PC-9 (cell line): ENCODE results near the gene ARSK. TPM values are rescaled to one million over a fixed set of nuclear protein-coding genes. Genes with fewer than 3 reads are reported as not detected.
A peak's percentile ranks its signal among the peaks of the same experiment; 100 is the strongest.

ENCODE experiments used
- Bru-seq: library from RNA; stranded (reverse); fragments of 400-500 nt; gene quantifications from one replicate; lab custom pipeline; 2021; lab: Mats Ljungman, UMichigan
- BruChase-seq, 2 experiments: library from RNA; stranded (reverse); fragments of 400-500 nt; gene quantifications; one replicate each; lab custom pipeline; 2021; lab: Mats Ljungman, UMichigan
- BruUV-seq: library from RNA; stranded (reverse); fragments of 400-500 nt; replicated peaks from 2 replicates; lab custom pipeline; 2021; lab: Mats Ljungman, UMichigan
- CTCF ChIA-PET: fragments of 300-600 bp; sonication (Branson Sonifier 250); formaldehyde crosslinking; loops from one replicate; lab custom pipeline; 2022; ENCODE audit warnings: antibody characterized with exemption; lab: Charles Lee
- POLR2A ChIA-PET: fragments of 300-600 bp; sonication (Branson Sonifier 250); formaldehyde crosslinking; loops from one replicate; lab custom pipeline; 2022; ENCODE audit warnings: antibody characterized with exemption; ENCODE audit not compliant: unreplicated experiment; lab: Charles Lee
- DNase-seq, 2 experiments: peaks; one replicate each; pipeline versions ENCODE4 v3.0.0 to v3.0.0-alpha.2; 2015 to 2022; ENCODE audit warnings: mixed read lengths in 1 of 2
- H2AFZ ChIP-seq: fragments of 200-600 bp; sonication (generic); 2 replicates; pipeline ENCODE4 v1.8.1; 2017; ENCODE audit warnings: antibody characterized with exemption
- H3F3A ChIP-seq: fragments of 200-600 bp; sonication (generic); 2 replicates; pipeline ENCODE4 v1.8.1; 2017; ENCODE audit warnings: antibody characterized with exemption, mild to moderate bottlenecking, low read depth; ENCODE audit not compliant: insufficient read depth
- H3K27ac ChIP-seq: fragments of 200-600 bp; sonication (generic); 2 replicates; pipeline ENCODE4 v1.6.1; 2016; ENCODE audit warnings: mixed run types
- H3K27me3 ChIP-seq: fragments of 200-600 bp; sonication (generic); 2 replicates; pipeline ENCODE4 v1.6.1; 2016; ENCODE audit warnings: low read depth, mixed run types; ENCODE audit not compliant: insufficient read depth
- H3K36me3 ChIP-seq: fragments of 200-600 bp; sonication (generic); 2 replicates; pipeline ENCODE4 v1.6.1; 2016; ENCODE audit warnings: low read depth, mixed run types
- H3K4me1 ChIP-seq: fragments of 200-600 bp; sonication (generic); replicated peaks from 2 replicates; pipeline ENCODE4 v1.6.1; 2016; ENCODE audit warnings: mixed run types; ENCODE audit not compliant: insufficient read depth
- H3K4me2 ChIP-seq: fragments of 200-600 bp; sonication (generic); 2 replicates; pipeline ENCODE4 v1.6.1; 2017; ENCODE audit warnings: mixed run types
- H3K4me3 ChIP-seq: fragments of 200-600 bp; sonication (generic); 2 replicates; pipeline ENCODE4 v1.6.1; 2016; ENCODE audit warnings: mixed run types
- H3K79me2 ChIP-seq: fragments of 200-600 bp; sonication (generic); 2 replicates; pipeline ENCODE4 v1.6.1; 2017; ENCODE audit warnings: low read depth, mixed run types
- H3K9me2 ChIP-seq: fragments of 200-600 bp; sonication (generic); 2 replicates; pipeline ENCODE4 v1.8.1; 2017; ENCODE audit warnings: mild to moderate bottlenecking; ENCODE audit not compliant: insufficient read depth
- H3K9me3 ChIP-seq: fragments of 200-600 bp; sonication (generic); 2 replicates; pipeline ENCODE4 v1.8.1; 2016; ENCODE audit warnings: low read depth; ENCODE audit not compliant: insufficient read depth
- H4K20me1 ChIP-seq: fragments of 200-600 bp; sonication (generic); 2 replicates; pipeline ENCODE4 v1.8.1; 2017; ENCODE audit not compliant: insufficient read depth
- EZH2 ChIP-seq: fragments of 200-600 bp; sonication (generic); IDR thresholded peaks from 2 replicates; pipeline ENCODE4 v1.8.0; 2017; ENCODE audit warnings: antibody characterized with exemption, low read depth
- intact Hi-C: fragments of 100-400 bp; cut with micrococcal nuclease; formaldehyde crosslinking; loops from one replicate; pipeline ENCODE4 v1.10.0; 2022; ENCODE audit not compliant: unreplicated experiment
- long read RNA-seq: library from polyadenylated mRNA; stranded (forward); transcript quantifications from one replicate; pipeline ENCODE4 v2.0.0, GENCODE V29; 2022
- total RNA-seq: library from RNA; stranded (reverse); gene quantifications from 2 replicates; pipeline ENCODE4 v1.2.3, GENCODE V29; 2021
- TF ChIP-seq, protein P1 (sequence below): fragments of 200-600 bp; sonication (generic); conservative IDR thresholded peaks from 2 replicates; pipeline ENCODE4 v1.6.1; 2017; ENCODE audit warnings: mixed run types, antibody characterized with exemption, mild to moderate bottlenecking, moderate library complexity

The ARSK gene, protein sequence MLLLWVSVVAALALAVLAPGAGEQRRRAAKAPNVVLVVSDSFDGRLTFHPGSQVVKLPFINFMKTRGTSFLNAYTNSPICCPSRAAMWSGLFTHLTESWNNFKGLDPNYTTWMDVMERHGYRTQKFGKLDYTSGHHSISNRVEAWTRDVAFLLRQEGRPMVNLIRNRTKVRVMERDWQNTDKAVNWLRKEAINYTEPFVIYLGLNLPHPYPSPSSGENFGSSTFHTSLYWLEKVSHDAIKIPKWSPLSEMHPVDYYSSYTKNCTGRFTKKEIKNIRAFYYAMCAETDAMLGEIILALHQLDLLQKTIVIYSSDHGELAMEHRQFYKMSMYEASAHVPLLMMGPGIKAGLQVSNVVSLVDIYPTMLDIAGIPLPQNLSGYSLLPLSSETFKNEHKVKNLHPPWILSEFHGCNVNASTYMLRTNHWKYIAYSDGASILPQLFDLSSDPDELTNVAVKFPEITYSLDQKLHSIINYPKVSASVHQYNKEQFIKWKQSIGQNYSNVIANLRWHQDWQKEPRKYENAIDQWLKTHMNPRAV
- total RNA-seq = 5.2 and 5.8 TPM in 2 replicates
- Bru-seq, nascent RNA = percentile 49 among the genes with signal in this experiment
- percentile 49 among the genes with signal in this experiment for BruChase-seq, experiment 1, labeled RNA remaining after a 2-hour chase
- percentile 50 among the genes with signal in this experiment for BruChase-seq, experiment 2, labeled RNA remaining after a 6-hour chase
- long read RNA-seq, transcript ARSK-201 (8 exons, 3,354 nt) = major isoform, 7 of 8 reads
- long read RNA-seq, partial matches to known transcripts = 0 of 8 reads
- long read RNA-seq, other reads (novel, unspliced or antisense) = 0 of 8 reads

DNA sequence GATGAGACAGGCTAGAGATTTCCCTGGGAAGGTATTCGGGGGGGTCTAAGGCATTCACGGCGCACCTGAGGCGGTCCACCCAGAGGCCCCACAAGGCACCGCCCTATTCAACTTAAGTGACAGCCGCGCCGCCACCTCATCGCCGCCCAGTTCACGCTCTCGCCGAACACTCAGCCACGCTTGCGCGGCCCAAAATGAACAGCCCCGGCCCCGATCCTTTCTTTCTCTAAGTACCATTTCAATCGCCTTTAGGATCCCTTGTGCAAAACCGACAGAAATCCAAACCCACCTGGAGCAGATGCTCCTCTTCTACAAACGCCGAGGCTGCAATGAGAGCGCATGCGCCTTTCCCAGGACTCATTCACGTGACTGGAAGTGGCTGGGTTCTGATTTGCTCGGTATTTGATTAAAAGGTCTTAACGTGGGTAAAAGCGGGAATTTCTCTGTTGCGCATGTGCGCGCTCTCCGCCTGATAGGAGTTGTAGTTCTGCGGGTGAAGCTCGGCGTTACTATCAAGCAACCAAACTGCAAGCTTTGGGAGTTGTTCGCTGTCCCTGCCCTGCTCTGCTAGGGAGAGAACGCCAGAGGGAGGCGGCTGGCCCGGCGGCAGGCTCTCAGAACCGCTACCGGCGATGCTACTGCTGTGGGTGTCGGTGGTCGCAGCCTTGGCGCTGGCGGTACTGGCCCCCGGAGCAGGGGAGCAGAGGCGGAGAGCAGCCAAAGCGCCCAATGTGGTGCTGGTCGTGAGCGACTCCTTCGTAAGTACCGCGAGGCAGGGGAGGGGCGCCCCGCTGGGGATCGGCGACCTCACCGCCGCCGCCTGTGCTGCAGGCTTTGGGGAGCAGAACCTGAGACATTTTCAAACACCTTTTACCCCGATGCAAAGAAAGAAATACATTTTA, at the start of gene ARSK, which contains the start of gene SKIC3:
Gene ARSK (plus strand): TSS at position 455 of the 902 bp plus-strand sequence. CDS start 178 bp downstream, at position 633.
Gene SKIC3 (minus strand): TSS at position 331 of the 902 bp plus-strand sequence. CDS start 7,827 bp downstream, outside the sequence.
- peak; percentile 92 to 96 for DNase-seq
- peak within 1 kb of the TSS; percentile 84 for H3K27ac ChIP-seq
- no peaks in the 10 kb centered on the region for H3K36me3 ChIP-seq
- POLR2A ChIA-PET = interaction anchor here (0.7 kb wide), 2 partner anchors 77 to 86 kb away, joined by 3 to 4 read pairs; no protein-coding TSS in a partner anchor
- no peaks in the 10 kb centered on the region for H3K9me3 ChIP-seq
- peak within 1 kb of the TSS; percentile 91 for H3K4me2 ChIP-seq
- H3K9me2 ChIP-seq = no peaks in the 10 kb centered on the region
- TSS peak; percentile 60 for BruUV-seq
- H3K4me1 ChIP-seq = peaks cover 16% of the 10 kb centered on the region
- peak within 1 kb of the TSS; percentile 71 for H3K4me3 ChIP-seq
- peak within 1 kb of the TSS; percentile 91 for H2AFZ ChIP-seq
- intact Hi-C loops = loop anchor here (2.0 to 5.0 kb wide), 2 partner anchors 92 to 287 kb away; partner anchors contain the start of gene RFESD
- H3K79me2 ChIP-seq = peaks cover 29% of the 10 kb centered on the region
- no peaks in the 10 kb centered on the region for H3K27me3 ChIP-seq
- H4K20me1 ChIP-seq = no peaks in the 10 kb centered on the region
- H3F3A ChIP-seq = peaks cover 29% of the 10 kb centered on the region; the same call in 1 of the 2 replicates
- CTCF ChIA-PET = no interaction called here
- TF ChIP-seq EZH2 = no peak
- TF ChIP-seq, protein P1, sequence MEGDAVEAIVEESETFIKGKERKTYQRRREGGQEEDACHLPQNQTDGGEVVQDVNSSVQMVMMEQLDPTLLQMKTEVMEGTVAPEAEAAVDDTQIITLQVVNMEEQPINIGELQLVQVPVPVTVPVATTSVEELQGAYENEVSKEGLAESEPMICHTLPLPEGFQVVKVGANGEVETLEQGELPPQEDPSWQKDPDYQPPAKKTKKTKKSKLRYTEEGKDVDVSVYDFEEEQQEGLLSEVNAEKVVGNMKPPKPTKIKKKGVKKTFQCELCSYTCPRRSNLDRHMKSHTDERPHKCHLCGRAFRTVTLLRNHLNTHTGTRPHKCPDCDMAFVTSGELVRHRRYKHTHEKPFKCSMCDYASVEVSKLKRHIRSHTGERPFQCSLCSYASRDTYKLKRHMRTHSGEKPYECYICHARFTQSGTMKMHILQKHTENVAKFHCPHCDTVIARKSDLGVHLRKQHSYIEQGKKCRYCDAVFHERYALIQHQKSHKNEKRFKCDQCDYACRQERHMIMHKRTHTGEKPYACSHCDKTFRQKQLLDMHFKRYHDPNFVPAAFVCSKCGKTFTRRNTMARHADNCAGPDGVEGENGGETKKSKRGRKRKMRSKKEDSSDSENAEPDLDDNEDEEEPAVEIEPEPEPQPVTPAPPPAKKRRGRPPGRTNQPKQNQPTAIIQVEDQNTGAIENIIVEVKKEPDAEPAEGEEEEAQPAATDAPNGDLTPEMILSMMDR = no peak; the same call in 1 of the 2 replicates

DNA sequence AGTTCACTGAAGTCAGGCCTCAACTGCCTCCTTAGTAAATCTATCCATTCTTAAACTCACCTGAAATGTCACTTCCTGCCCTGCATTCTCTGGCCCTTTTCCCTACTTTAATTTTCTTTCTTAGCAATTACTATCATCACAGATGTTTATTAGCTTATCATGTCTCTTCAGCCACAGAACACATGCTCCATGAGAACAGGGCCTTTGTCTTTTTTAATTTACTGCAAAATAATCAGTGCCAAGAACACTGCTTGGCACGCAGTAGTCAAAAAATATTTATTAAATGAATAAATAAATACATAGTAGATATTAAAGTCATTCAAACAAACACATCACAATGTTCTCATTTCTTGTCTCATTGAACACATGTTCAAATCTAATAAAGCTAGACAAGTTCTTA, 46.4 kb upstream of the ARSK start:
- H3K4me3 ChIP-seq = no peak overlapping the region
- ChIA-PET POLR2A (interaction anchor here (0.6 kb wide), 1 partner anchor 282 kb away, joined by 3 read pairs; no protein-coding TSS in a partner anchor), CTCF (interaction anchor here (0.6 kb wide), 1 partner anchor 143 kb away, joined by 3 read pairs; no protein-coding TSS in a partner anchor)
- intact Hi-C loops = no loop called here
- H3K9me2 ChIP-seq = no peaks in the 10 kb centered on the region
- no peaks in the 10 kb centered on the region for H3K79me2 ChIP-seq
- TF ChIP-seq, protein P1 = no peak
- TF ChIP-seq EZH2 = no peak
- H3K4me1 ChIP-seq = no peaks in the 10 kb centered on the region
- no peak overlapping the region for H3K27ac ChIP-seq
- no peaks in the 10 kb centered on the region for H4K20me1 ChIP-seq
- no peak overlapping the region for H3K4me2 ChIP-seq
- BruUV-seq = no TSS peak
- no peaks in the 10 kb centered on the region for H3K36me3 ChIP-seq
- H3F3A ChIP-seq = no peaks in the 10 kb centered on the region
- no peaks in the 10 kb centered on the region for H3K27me3 ChIP-seq
- no peaks in the 10 kb centered on the region for H3K9me3 ChIP-seq
- H2AFZ ChIP-seq = no peak overlapping the region
- no peak for DNase-seq
